ENCODE measurements around the gene LSM11.

DNA sequence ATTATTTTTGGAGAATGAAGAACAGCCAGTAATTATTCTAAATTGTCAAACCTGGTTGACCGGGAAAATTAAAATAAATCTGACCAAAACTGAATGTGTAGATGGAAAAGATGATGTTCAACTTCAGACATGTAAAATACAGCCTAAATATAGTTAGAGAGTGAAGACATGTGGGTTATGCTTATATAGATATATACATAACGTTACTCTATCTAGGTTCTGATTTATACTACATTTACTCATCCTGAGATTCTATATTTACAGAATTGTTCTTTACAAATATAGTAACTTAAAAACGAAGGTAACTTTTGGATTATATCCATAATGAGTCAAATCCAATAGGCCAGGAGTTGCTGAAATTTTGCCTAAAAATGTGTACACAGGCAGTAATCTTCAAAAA is 33.1 kb upstream of the LSM11 start:
- TF ChIP-seq, protein P1, sequence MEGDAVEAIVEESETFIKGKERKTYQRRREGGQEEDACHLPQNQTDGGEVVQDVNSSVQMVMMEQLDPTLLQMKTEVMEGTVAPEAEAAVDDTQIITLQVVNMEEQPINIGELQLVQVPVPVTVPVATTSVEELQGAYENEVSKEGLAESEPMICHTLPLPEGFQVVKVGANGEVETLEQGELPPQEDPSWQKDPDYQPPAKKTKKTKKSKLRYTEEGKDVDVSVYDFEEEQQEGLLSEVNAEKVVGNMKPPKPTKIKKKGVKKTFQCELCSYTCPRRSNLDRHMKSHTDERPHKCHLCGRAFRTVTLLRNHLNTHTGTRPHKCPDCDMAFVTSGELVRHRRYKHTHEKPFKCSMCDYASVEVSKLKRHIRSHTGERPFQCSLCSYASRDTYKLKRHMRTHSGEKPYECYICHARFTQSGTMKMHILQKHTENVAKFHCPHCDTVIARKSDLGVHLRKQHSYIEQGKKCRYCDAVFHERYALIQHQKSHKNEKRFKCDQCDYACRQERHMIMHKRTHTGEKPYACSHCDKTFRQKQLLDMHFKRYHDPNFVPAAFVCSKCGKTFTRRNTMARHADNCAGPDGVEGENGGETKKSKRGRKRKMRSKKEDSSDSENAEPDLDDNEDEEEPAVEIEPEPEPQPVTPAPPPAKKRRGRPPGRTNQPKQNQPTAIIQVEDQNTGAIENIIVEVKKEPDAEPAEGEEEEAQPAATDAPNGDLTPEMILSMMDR (IDR thresholded peaks at IDR 0.05; ENCODE audit: borderline replicate concordance, extremely low read depth, low read length, poor library complexity, severe bottlenecking): no peak
- no peak for TF ChIP-seq EZH2 (IDR thresholded peaks at IDR 0.05; ENCODE audit: borderline replicate concordance, low read depth, low read length, severe bottlenecking)

Data from DND-41 (cell line).